ENCODE results near the gene NUFIP1.
A peak's percentile ranks its signal among the peaks of the same experiment; 100 is the strongest.

Gene NUFIP1

GRCh38 chr13:44894001-44894770 is 95.1 kb downstream of the NUFIP1 start:
- TF ChIP-seq, protein P1, sequence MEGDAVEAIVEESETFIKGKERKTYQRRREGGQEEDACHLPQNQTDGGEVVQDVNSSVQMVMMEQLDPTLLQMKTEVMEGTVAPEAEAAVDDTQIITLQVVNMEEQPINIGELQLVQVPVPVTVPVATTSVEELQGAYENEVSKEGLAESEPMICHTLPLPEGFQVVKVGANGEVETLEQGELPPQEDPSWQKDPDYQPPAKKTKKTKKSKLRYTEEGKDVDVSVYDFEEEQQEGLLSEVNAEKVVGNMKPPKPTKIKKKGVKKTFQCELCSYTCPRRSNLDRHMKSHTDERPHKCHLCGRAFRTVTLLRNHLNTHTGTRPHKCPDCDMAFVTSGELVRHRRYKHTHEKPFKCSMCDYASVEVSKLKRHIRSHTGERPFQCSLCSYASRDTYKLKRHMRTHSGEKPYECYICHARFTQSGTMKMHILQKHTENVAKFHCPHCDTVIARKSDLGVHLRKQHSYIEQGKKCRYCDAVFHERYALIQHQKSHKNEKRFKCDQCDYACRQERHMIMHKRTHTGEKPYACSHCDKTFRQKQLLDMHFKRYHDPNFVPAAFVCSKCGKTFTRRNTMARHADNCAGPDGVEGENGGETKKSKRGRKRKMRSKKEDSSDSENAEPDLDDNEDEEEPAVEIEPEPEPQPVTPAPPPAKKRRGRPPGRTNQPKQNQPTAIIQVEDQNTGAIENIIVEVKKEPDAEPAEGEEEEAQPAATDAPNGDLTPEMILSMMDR (conservative IDR thresholded peaks at IDR 0.05) = no peak
- H3K27ac ChIP-seq = peak overlapping the region; percentile 43; the same call in 1 of the 2 replicates
